NCI-H1694 (cell line): Measurements from ENCODE around the gene SELE.

Experiments
- DNase-seq: peaks from one replicate; lab custom pipeline; 2025; lab: John Stamatoyannopoulos, UW

SELE gene

GRCh38 chr1:169733924-169734323 is at the start of gene SELE:
SELE (minus strand) TSS chr1:169734079; CDS start chr1:169733612, 467 bp downstream.
- DNase-seq: no peak

GRCh38 chr1:169782596-169782995 is 48.7 kb upstream of the SELE start:
- no peak for DNase-seq

- no peak for DNase-seq
Observed at GRCh38 chr1:169779970-169780369, 46.1 kb upstream of the SELE start.

GRCh38 chr1:169779150-169779549 is 45.3 kb upstream of the SELE start:
- no peak for DNase-seq

- no peak for DNase-seq
Observed at GRCh38 chr1:169776440-169776839, 42.6 kb upstream of the SELE start.

- DNase-seq: no peak
Observed at GRCh38 chr1:169768161-169768560, 34.3 kb upstream of the SELE start.

- no peak for DNase-seq
Observed at GRCh38 chr1:169765580-169766331, 31.9 kb upstream of the SELE start.

- no peak for DNase-seq
Observed at GRCh38 chr1:169764919-169765318, 31.0 kb upstream of the SELE start.

- no peak for DNase-seq
Observed at GRCh38 chr1:169762699-169763098, 28.8 kb upstream of the SELE start.

GRCh38 chr1:169759038-169759437 is 25.2 kb upstream of the SELE start:
- DNase-seq: no peak

GRCh38 chr1:169753549-169753948 is 19.7 kb upstream of the SELE start:
- DNase-seq: no peak

- no peak for DNase-seq
Observed at GRCh38 chr1:169750041-169750440, 16.2 kb upstream of the SELE start.

- DNase-seq: no peak
Observed at GRCh38 chr1:169746550-169746949, 12.7 kb upstream of the SELE start.

GRCh38 chr1:169745015-169745861 is 11.4 kb upstream of the SELE start:
- DNase-seq: no peak

- DNase-seq: no peak
Observed at GRCh38 chr1:169741666-169742394, 8.0 kb upstream of the SELE start.

GRCh38 chr1:169739980-169740379 is 6.1 kb upstream of the SELE start:
- no peak for DNase-seq

GRCh38 chr1:169731446-169731845 is 2.4 kb downstream of the SELE start:
- no peak for DNase-seq

GRCh38 chr1:169729991-169730390 is 3.9 kb downstream of the SELE start:
- DNase-seq: no peak

- DNase-seq: no peak
Observed at GRCh38 chr1:169727307-169727706, 6.6 kb downstream of the SELE start.

- DNase-seq: no peak
Observed at GRCh38 chr1:169726851-169727250, 7.0 kb downstream of the SELE start.

GRCh38 chr1:169725930-169726329 is 7.9 kb downstream of the SELE start:
- no peak for DNase-seq

GRCh38 chr1:169724168-169724567 is 9.7 kb downstream of the SELE start:
- DNase-seq: no peak

GRCh38 chr1:169723763-169724162 is 10.1 kb downstream of the SELE start:
- no peak for DNase-seq
